GM19324 (cell line): Measurements from ENCODE around the gene PRKCE.

Source experiments
- ATAC-seq: cut with Tn5 transposase; IDR thresholded peaks from one replicate; pipeline ENCODE4 v1.9.1; 2021; ENCODE audit warnings: mild to moderate bottlenecking, moderate library complexity; ENCODE audit not compliant: unreplicated experiment, low FRiP score

The PRKCE gene

DNA sequence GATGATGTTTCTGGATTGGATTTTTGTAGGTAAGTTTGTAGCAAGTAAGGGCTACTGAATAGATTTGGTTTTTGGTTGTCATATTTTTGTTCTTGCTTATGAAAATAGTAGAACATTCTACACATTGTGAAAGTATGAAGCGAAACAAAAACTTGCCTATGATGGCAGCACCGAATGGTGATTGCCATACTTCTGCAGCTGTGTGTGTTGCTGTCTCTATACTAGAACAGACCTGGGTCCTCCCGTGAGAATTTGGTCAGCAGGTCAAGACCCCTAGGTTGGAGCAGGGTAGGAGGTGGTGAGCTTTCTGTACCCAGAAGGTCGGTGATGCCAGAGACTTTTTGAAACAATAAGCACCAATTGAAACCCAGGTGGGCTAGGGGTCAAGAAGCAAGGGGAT lies 322.6 kb downstream of the PRKCE start:
- no peak for ATAC-seq

DNA sequence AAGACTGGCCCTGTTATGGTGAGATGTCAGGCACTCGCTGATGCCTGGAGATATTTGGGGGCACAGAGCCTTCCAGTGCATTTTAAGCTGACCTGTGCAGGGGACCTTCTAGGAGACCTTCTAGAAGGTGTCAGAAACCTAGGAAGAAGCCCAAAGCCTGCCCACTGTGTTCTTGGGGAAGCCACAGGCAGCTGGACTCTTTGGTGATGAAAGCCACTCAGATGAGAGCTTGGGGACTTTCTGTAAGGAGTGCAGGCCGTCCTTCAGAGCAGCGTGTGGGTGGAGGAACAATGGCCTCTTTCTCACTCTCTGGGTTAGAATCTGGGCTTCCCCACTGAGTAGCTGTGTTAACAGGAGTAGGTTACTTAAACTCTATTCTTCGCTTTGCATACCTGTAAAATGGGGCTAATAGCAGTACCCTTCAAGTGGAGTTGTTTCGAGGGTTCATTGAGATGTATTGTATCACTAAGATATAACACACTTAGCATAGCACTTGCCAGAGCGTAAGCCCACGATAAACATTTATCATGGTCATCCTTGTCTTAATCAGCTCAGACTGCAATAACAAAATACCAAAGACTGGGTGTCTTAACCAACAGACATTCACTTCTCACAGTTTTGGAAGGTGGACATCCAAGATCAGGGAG lies 323.4 kb downstream of the PRKCE start:
- ATAC-seq: no peak

DNA sequence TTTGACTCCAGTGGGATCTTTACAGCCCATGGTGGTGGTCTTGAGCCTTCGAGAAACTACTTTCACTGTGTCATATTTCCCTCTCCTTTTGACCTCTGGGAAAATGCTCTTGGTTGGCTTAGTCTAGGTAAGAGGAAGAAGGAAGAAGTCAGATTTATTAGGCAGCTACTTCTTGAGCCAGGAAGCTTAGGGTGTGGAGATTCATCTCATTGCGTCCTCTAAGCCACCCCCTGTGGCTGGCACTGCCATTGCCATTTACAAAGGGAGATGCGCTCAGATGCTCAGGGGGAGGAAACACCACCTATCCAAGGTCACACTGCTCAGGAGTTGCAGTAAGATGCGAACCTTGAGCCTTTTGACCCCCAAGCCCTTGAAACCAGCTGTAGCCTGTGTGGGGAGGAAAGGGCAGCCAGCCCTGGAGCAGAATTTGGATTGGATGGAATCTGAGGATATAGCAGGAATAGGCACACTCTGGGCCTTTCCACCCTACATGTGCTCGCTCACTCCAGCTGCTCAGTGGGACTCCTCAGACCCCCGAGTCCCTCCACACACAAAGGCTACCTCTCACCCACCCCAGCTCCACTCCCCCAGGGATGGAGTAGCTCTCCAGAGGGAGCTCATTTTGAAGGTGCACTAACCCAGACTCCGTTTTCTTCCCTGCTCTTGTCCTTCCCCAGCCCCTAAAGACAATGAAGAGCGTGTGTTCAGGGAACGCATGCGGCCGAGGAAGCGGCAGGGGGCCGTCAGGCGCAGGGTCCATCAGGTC lies 324.5 kb downstream of the PRKCE start:
- ATAC-seq: no peak

DNA sequence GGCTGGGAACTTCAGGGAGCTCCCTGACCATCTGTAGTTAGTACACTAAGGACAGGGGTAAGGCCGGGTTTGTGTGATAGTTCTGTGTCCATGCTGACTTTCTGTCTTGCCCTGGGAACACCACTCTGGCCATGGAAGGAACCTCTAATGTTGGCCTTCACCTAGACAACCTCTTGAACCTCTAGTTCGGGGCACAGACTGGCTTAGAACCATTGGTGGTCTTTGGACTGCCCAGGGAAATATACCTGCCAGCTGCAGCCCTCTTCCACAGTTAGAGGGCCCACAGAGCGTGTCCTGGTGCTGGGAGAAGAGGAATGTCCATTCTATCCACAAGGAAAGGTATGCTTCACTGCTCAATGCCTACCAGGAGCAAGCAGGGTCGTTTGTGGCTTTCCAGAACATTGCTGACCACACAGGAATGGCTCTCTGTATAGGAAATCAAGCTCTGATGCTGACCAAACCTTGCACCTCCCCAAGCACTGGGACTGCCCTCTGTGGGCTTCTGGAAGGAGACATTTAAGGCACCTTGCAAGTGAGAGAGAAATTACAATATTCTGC lies 326.9 kb downstream of the PRKCE start:
- ATAC-seq: no peak

DNA sequence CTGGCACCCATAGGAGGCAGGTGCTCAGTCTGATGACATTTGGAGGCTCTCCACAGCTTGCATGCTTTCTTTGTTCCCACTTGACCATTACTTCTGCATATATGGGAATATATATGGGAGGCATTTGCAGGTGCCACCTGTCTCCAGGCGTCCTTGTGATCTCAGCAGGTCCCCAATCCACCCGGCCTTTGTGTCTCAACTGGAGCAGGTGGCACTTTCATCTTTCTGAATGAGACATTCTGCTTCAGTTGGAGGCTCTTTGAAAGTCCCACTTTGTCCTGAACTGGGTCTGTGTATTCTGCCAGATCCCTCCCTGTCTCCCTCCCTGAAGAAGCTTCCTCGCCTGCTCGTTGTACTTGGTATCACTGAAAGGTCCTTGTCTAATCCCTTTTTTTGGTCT lies 327.6 kb downstream of the PRKCE start:
- no peak for ATAC-seq

DNA sequence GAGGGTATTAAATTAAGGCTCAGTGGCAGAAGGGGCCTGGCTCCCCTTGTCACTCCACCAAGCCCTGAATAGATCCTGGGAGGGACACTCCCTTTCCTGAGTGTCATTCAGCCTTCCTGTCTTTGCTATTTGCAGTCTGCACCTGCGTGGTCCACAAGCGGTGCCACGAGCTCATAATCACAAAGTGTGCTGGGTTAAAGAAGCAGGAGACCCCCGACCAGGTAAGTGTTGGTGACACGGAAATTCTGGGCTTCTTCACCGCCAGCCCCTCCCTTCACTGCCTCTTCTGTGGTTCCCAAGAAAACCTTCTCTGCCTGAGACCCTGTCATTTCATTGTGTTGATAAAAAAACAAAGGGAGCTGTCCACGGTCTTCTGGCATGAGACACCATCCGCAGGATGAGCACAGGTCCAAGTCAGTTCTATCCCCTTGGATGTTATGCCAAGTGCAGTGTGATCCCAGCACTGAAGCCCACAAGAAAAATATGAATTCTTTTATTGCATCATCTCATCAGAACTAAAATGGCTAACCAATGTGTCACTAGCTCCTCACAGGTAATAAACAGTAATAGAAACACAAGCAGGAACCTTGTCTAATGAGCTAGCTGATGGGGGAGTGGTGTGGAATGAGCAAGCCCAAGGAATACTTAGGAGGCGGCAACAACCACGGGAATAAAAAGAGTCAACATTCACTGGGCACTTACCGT lies 328.8 kb downstream of the PRKCE start:
- ATAC-seq: no peak

DNA sequence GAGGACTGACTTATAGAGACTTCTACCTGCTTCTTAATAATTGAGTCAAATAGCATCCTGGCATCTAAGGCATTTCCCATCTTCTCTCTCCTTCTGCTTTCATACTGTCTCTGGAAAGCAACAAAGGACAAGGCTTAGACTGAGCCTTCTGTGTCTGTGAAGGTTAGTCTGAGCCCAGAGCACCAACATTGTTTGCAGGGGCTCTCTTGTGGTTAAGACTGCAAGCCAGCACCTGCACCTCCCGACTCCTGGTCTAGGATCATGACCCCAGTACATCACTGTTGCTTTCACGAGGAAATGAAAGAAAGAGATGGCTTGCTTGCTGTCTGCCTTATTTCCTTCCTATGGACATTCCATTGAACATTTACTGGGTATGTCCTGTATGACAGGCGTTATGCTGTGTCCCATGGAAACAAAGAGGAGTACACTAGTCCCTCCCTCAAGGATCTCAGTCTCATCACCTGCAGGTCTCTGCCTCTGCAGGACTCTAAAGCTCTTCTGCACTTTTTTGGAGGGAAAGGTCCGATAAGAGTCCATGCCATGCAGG lies 330.0 kb downstream of the PRKCE start:
- no peak for ATAC-seq

DNA sequence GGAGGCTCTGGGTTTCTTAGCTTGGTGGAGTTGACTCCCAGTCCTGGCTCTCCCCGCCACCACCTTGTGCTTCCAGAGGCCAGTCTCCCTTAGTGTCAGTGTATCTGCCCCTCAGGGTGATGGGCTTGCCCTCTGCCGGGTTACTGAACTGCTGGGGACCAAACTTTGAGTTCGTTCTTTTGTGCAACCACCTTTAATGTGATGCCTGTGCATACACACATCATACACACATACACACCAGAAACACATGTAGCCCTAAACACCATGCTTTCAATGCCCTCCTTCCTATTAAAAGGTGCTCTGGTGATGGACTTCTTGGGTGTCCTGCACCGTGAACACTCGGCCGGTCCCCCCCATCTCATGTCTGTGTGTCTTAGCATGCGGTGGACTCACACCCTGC lies 330.6 kb downstream of the PRKCE start:
- ATAC-seq: no peak

DNA sequence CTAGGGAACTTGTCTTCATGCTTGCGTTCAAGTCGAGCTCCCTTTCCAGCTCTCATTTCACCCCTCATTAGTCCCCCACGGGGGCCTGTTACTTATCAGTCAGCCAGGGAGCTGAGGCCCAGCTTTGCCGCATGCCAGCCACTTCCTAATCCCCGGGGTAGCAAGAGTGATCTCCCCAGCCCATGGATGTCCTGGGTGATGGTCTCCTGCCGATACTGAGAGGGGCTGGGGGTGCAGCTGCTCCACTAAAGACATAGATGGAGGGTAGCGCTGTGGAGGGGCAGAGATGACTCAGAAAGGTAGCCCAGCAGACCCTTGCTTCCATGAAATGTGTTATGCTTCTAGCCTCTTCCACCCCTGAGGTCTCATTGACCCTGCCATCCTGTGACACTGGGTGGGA lies 331.7 kb downstream of the PRKCE start:
- ATAC-seq: no peak

DNA sequence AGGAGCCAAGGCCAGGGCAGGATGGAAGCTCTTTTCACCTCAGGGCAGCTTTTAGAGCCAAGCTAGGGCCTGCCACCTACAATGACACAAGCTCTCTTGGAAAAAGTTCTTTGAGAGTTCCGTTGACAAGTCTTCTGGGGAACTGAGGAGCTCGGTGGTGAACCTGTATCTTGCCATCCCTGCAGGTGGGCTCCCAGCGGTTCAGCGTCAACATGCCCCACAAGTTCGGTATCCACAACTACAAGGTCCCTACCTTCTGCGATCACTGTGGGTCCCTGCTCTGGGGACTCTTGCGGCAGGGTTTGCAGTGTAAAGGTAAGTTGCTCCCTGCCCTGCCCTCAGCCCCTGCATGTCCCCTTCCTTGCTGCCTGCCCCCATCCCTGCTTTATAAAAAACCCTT lies 332.9 kb downstream of the PRKCE start:
- no peak for ATAC-seq

DNA sequence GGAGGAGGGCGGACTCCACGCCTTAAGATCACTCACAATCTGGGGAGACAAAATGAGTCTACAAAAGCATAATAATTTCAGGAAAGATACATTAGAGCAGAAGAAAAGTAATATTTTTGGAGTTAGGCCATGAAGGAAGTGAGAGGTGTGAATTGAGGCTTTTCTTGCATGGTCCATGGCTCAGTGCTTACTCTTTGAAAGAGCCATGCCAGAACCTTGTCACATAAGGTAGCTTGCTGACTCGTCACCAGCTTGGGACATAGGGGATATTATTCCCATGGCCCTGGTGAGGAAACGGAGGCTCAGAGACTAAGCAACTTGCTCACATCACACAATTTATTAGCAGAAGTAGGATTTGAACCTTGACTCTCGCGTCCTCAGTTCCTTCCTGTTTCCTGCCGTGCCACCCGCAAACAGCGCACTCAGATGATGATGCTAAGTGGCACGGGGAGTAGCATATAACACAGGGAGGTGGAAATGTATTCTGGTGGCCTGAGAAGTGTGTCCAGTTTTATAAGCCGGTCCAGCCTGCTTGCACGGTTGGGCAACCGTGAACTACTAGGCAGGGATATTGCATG lies 333.5 kb downstream of the PRKCE start:
- ATAC-seq: no peak

DNA sequence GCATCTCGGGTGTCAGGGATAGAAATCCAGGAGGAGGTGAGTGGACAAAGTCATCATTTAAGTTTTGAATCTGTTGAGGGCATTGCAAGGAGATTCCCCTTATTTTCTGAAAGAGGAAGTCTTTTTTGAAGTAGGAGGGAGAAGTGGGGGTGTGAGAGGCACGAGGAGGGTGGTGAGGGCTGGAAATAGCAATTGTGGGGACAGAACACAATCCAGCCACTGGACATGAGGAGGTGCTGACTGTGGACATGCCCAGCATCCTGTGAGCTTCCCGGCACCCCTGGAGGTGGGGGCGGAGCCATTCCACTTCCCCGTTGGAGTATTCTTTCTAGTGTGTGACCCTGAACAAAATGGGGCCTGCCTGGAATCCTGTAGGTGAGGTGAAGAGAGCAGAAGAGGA lies 335.0 kb downstream of the PRKCE start:
- ATAC-seq: no peak

DNA sequence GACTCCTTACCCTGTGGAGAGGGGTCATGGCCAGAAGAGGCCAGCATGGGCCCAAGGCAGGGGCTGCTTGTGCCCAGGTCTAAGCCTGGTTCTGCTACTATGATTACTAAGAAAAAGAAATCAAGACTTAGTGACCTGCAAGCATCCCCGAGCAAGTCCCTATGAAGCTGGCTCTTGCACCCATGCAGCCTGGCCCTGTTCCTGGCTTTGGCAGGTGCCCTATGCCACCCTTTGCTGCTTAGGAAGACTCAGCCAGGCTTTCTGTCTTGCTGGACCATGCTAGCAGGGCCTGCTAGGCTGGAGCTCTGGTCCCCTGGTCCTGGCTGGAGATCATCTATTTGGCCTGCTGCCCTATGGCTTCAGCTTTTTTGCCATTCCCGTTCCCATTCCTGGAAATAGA lies 336.4 kb downstream of the PRKCE start:
- no peak for ATAC-seq

DNA sequence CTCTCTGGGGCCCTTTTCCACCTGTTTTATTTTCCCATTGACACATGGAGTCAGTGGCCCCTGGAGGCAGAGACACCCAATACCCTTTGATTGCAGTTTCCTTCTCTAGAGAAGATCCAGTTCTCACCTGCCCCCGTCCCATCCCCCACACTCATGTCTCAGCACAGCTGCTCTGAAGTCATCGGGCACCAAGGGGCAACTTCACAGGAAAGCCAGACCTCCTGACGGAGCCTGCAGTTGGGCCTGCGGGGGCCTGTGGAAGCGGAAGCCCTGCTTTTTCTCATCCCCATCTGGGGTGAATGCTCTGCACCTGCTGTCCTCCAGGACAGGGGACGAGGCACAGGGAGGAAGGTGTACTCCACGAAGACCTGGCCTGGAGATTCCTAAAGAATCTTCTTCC lies 337.4 kb downstream of the PRKCE start:
- no peak for ATAC-seq

DNA sequence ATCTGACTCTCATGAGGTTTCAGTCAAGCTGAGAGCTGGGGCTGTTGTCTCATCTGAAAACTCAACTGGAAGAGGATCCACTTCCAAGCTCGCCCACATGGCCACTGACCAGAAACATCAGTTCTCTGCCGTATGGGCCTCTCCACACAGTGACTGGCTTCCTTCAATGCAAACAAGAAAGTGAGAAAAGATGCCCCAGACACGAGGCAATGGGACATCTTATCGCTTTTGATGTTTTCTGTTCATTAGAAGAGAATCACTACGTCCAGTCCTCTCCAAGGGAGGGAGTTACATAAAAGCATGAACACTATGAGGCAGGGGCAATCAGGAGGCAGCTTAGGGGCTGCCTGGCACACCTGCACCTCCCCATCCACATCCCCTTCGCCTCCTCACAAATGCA lies 338.7 kb downstream of the PRKCE start:
- ATAC-seq: no peak

DNA sequence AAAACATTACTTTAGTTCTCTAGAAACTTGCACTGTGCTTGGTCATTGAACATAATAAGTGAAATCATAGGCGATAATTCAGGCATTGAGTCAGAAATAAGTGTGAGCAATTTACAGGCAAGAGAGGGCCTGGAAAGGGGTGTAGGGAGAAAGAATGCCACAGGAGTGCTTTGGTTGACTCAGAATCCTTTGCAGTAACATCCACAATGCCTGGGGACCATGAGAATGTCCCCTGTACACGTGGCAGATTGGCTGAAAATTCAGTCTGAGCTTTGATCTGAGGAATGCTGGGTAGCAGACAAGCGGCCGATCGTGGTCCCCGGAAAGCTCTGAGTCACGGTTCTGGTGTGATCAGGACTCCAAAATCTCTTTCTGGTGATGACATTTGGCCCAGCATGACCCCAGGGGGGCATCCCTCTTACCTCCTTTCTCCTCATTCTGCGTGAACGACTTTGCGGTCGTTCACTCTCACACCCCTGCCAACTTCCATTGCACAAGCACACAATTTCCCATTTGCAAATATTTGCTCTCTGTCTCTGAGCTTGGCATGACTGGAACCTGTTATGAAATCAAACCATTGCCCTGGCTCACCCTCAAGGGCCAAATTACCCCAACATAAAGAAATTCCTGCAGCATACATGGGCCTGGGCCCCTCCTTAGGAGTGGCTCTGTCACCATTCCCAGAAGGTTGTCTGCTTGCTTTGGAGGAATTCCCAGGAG lies 340.7 kb downstream of the PRKCE start:
- no peak for ATAC-seq

DNA sequence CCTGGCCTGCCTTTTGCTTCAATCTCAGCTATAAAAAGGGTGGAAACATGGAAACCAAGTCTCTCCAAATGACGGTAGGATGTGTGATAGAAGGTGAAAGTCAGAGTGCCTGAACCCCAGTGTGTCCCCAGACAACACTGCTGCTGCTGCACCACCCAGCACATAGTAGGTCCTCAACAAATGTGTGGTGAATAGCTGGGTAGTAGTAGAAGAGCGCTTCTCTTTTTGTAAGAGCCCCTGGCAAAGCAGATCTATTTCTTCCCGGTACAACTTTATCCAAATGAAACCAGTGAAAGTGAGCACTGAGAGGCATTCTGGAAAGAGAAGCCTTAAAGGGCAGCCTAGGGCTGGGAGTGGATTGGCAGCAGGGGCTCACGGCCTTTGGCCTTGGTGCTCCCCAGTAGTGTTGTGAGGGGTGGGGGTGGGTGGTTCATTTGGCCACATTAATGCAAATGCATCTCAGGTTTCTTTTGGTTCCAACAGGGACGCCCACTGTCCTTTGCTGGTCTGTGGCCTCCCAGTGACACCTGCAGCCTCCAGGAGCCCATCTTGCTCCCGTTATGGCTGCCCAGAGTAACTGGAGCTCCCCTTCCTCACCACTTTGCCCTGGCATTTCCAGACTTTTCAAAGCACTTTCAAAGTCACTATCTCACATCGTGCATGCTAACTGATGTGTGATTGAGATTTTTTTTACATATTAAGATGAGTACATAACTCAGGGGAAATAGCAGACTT lies 341.4 kb downstream of the PRKCE start:
- no peak for ATAC-seq

DNA sequence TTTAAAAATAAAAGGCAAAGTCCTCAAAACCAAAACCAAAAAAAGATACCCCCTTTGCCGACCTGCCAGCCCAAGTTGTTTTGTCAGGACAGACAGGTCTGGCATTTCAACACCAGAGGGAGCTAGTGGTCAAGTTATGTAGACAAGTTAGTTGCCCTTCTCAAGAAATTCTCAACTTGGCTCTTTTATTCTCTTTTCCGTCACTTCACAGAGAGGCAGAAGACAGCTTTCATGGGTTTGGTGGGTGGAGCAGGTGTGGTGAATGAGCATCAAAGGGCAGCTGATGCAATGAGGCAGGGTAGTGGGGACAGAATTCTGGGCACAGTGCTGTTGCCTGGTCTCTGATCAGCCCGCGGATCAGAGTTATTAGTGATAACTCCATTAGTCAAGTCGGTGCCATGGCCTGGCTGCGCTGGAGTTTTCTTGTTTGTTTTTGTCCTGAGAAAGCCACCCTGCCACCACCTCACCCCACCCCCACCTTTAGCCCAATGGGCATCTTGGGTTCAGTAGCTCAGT lies 342.1 kb downstream of the PRKCE start:
- ATAC-seq: no peak

DNA sequence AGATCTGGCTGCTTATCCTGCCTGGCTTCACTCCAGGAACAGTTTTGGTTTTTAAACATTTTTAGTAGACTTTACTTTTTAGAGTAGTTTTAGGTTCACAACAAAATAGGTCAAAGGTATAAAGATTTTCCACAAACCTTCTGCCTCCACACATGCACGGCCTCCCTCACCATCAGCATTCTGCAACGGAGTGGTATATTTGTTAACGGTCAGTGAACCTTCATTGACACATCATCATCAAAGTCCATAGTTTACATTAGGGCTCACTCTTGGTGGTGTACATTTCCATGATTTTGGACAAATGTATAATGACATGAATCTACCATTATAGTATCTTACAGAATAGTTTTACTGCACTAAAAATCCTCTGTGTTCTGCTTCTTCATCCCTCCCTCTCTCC lies 342.6 kb downstream of the PRKCE start:
- ATAC-seq: no peak
